Measurements from ENCODE around the gene PRPSAP1.

DNA sequence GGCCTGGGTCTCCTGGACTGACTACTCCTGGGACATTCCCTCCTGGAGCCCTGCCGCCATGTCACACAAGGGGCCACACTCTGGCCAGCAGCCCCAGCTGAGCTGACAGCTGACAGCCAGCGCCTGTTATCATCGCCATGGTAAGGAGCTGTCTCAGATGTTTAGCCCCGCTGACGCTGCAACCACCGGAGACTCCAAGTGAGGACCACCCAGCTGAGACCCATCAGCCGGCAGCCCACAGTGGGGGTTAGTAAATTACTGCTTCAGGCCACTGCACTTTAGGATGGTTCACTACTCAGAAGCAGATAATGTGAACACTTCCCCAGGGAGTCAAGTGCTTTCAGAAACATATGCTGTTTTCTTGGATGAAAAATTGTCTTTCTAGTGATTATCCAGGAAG is 16.1 kb upstream of the PRPSAP1 start:
- TF ChIP-seq, protein P1, sequence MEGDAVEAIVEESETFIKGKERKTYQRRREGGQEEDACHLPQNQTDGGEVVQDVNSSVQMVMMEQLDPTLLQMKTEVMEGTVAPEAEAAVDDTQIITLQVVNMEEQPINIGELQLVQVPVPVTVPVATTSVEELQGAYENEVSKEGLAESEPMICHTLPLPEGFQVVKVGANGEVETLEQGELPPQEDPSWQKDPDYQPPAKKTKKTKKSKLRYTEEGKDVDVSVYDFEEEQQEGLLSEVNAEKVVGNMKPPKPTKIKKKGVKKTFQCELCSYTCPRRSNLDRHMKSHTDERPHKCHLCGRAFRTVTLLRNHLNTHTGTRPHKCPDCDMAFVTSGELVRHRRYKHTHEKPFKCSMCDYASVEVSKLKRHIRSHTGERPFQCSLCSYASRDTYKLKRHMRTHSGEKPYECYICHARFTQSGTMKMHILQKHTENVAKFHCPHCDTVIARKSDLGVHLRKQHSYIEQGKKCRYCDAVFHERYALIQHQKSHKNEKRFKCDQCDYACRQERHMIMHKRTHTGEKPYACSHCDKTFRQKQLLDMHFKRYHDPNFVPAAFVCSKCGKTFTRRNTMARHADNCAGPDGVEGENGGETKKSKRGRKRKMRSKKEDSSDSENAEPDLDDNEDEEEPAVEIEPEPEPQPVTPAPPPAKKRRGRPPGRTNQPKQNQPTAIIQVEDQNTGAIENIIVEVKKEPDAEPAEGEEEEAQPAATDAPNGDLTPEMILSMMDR (conservative IDR thresholded peaks at IDR 0.05; ENCODE audit: low read length): no peak
- no peak for TF ChIP-seq EZH2phosphoT487 (IDR thresholded peaks at IDR 0.05; ENCODE audit: borderline replicate concordance, low read depth, low read length)
